Measurements from ENCODE around the gene GBE1.

The GBE1 gene

DNA sequence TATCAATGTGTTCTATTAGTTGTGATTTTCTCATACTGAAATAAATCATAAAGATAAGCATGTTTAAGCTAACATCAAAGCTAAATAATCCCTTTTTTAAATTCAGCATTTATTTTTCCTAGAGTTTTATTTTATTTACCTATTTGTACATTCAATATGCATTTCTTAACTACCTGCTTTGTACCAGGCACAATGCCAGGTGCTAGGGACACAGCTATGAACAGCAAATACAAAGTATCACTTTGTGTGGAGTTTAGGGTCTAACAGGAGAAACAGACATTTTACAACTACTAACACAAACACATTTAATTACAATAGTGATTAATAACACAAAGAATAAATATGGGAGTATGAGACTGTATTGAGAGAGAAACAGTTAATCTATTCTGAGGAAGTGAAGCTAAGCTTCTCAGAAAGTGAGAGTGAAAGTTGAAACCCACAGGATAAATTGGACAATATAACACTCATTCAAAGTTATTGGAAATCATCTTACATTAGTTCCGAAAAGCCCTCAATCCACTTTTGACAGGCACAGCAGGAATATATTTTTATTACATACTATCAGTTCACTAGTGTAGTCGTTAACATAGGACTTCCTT lies 159.6 kb downstream of the GBE1 start:
- DNase-seq, result no peak

DNA sequence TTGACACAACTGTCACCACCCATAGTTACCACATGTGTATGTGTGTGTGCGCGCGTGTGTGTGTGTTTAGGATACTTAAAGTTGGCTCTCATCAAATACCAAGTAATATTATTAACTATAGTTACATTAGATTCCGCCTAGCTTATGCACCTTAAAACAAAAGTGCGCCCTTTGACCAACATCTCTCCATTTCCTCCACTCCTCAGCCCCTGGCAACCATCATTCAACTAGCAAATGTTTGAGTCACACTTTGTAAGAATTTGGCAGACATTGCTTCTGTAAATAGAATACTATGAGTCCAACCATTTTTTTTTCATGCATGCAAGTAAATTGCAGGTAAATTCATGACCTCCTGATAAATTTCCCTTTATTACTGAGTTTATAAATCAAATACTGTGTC lies 169.3 kb downstream of the GBE1 start:
- DNase-seq, result peak; percentile 43

DNA sequence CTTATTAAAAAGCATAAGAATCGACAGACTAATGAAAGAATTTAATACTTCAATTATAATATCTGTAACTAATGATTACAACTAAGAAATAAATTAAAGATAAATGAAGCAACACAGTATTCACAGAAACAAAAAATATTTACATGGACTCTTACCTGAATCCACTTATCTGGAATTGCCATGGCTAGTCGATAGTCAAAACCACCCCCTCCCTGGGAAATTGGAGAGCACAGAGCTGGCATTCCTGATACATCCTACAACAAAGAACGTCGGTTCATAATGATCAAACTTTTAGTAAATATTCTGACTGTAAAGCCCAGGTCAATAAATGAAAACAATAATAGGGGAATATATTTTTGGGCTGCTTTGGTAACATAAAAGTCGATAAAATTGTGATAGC lies 175.5 kb downstream of the GBE1 start:
- no peak for DNase-seq

DNA sequence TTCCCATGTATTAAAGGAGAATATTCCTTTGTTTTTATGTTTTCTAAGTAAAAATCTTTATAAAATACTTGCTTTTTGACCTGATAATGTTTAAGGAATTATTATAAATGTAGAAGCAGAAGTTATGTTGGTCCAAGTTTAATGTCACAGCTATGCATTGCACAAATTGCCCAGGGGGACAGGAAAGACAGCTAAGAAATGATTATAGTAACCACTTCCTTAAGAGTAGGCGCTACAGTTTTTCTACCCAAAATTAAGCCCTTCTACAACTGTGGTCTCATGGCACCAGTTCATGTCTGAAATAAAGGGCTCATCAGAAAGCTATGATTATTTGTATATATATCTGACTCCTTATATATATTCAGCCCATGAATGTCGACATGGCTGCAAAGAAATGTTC lies 176.4 kb downstream of the GBE1 start:
- no peak for DNase-seq

DNA sequence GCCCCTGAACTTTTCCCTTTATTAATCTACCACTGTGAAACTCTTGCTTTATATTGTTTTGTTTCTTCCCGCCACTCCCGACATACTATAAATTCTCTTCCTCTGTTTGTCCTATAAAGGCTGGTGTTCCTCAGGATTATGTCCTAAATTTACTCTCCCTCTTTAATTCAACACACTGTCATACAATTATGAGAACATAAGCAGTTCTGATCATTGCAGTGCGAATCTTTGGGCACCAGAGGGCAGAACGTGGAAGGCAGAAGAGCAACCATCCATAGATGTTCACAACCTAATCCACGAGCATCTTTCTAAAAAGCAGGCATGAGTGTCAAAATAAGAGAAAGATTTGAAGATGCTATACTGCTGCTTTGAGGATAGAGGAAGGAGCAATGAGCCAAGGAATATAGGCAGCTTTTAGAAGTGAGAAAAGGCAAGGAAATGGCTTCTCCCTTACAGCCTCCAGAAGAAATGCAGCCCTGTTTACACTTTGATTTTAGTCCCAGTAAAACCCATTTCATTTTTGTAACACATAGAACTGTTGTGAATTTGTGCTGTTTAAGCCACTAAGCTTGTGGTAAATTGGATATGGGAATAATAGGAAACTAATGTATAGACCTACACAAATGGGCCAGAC lies 179.4 kb downstream of the GBE1 start:
- DNase-seq, result peak; percentile 28

DNA sequence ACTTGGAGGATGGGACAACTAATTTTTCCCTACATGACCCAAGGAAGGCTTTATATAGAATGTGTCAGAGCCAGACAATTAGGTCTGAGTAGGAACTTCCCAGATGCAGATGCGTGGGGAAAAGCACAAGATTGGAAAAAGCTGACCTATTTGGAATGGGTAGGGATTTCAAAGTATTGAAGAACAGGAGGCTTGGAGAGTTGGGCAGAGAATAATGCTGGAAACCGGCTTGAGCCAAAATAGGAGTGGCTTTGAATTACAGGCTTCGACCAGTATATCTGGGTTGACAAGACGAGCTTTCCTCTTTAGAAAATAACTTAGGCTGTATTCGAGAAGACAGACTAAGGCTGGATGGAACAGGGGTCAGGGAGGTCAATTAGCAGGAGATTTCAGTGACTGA lies 181.1 kb downstream of the GBE1 start:
- no peak for DNase-seq

DNA sequence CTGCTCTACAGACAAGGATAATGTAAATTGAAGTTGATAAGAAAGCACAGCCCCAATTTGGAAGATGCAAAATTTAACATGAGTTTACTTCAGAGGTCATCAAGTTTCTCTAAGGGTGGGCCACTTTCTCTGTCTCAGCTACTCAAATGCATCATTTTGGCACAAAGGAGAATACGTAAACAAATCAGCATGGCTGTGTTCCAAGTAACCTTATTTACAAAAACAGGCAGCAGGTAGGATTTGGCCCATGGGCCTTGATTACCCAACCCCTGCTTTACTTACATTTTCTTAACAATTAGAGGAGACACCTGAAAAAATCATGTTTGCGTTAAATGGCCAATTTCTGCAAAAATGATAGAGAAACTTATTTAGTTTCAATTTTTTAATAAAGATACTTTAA lies 181.7 kb downstream of the GBE1 start:
- no peak for DNase-seq

DNA sequence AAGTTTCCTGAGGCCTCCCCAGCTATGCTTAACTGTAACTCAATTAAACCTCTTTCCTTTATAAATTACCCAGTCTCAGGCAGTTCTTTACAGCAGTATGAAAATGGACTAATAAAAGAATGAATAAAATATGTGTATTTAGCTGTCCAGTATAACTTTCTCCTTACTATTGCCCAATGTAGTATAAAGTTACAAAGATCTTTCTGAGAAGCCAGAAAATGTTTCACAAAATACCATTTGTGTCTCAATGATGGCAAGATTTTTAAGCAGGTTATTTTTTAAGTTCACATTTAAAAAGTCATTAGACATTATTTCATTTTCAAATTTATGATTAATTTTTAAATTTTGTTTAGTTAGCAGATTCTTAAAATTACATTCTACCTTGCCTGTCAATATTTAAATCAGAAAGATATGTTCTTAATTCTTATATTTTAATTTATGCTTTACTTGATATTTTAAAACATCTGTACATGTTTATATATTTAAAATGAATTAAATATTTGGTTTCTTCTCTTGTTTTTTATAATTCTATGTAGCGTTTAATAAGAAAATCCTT lies 189.2 kb downstream of the GBE1 start:
- no peak for DNase-seq

DNA sequence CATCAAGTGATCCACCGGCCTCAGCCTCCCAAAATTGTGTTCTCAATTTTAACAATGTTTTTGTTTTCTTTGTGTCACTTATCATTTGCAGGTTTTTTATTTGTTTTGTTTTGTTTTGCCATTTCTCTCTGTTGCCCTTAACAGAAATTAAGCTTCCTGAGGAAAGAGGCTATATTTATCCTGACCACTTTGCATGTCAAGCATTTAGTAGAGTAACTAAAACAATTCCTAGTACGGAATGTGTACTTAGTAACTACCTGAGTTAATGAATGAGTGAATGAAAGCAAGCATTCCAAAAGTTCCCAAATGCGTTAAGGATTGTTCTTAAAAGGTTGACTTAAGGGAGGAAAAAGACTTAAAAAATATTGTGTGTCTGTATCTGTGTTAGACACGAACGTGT lies 193.1 kb downstream of the GBE1 start:
- no peak for DNase-seq

DNA sequence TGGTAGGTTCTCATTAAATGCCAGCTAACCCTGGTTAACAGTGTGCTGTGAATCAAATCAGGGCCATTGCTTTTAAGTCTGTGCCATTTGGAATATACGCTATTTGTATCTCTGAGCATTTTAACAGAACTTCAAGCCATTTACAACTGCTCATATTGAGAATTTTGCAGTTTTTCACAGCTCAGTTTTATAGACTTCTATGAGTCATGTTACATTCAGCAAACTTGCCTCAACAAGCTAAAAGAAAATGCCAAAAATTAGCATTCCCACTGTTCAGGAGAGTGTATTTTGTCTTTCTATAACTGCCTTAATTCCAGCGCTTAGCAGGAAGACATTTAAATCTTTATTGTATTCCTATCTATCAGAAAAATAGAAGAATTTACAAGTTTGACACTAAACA lies 196.4 kb downstream of the GBE1 start:
- no peak for DNase-seq

DNA sequence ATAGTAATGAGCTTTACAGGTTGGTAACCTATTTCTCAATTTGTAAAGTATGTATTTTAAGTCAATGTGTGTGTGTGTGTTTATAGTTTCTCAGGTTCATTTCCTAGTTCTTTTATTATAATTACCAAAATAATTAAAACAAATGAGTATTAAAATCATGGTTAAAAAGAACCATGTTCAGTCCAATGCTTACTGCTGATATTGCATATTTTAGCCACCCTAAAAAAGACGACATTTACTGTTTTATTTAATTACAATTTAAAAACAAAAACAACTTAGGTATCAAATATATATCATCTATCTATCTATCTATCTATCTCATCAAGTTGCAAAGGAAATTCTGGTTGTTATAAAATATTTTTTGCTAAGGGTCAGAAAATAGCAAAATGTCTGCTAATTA lies 203.3 kb downstream of the GBE1 start:
- DNase-seq, result no peak

DNA sequence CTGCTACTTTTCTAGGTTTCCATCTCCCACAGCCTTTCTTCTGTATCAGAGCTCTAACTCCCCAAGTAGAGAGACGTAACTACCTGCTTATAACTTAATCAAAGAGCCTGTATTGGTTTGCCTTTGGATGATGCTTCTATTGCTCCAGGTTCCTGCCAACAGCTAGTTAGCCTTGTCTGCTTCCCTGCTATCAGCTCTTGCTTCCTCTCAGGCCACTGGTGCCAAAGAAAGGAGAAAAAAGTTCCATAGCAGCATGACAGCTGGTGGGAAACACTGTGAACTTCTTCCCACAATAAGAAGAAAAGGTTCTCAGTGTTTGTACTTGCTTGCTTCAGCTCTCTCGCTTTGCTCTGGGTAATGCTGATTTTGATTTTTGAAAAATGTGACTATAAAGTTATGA lies 206.6 kb downstream of the GBE1 start:
- DNase-seq, result no peak

DNA sequence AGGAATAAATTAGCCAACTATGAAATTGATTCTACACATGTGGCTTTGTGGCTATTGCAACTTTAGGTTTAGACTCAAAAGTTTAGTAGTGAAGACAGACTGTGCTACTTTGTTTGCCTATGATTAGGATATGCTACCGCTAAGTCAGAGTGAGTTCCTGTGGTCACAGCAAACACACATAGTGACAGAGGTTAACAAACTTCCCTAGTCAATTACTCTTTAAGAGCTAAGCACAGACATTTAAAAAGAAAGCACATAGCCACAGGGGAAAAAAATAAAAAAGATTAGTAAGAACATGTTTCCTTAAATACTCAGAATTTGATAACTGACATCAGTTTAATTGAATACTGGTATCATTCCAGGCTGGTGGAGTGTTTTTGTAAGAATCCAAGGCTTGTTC lies 207.1 kb downstream of the GBE1 start:
- DNase-seq, result no peak

DNA sequence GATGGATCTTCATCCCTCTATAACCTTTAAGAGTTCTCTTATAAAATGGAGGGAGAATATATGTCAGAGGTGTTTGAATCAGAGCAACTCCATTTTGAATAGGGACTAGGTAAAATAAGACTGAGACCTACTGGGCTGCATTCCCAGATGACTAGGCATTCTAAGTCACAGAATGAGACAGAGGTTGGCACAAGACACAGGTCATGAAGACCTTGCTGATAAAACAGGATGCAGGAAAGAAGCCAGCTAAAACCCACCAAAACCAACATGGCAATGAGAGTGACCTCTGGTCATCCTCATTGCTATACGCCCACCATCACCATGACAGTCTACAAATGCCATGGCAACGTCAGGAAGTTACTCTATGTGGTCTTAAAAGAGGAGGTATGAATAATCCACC lies 211.0 kb downstream of the GBE1 start:
- no peak for DNase-seq

DNA sequence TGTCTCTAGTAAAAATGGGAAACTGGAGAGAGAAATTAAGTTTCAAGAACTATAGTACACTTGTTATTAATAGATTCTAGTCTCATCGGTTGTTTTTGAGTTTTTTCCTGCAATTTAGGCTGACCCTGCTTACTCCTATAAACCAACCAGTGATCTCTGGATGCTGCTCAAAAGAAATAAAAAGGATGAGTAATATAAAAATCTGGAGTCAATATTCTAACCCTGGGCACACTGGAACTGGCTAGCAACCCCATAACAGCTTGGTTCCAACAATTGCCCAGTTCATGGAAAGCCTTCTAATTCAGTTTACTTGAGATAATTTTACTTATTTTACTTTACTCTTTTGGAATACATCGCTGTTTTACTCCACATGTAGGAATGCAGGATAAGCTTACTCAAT lies 211.6 kb downstream of the GBE1 start:
- DNase-seq, result no peak

DNA sequence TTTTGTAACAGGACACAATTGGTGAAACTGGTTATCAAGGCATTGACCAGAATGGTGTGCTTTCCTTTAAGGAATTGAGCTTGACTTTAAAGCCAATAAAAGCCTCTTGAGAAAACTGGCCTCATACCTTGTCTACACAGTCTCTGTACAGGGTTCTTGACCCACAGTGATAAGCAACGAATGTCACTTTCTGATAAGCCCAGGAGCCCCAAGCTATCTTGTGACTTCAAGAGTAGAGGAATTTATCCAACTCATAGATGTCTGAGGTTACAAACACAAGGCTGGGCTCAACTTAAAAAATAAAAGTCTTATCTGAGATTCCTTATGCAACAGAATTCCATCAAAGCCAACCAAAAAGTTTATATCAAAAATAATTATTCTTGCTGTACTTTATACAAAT lies 212.1 kb downstream of the GBE1 start:
- DNase-seq, result no peak

DNA sequence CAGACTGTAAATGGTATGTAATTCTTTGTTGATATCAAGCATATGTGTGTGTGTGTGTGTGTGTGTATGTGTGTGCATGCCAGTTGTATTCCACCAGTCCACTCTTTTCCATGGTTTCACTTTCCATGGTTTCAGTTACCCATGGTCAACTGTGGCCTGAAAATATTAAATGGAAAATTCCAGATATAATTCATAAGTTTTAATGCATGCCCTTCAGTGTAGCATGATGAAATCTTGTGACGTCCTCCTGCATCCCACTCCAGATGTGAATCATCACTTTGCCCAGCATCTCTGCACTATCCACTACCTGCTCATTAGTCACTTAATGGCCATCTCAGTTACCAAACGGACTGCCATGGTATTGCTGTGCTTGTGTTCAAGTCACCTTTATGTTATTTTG lies 215.9 kb downstream of the GBE1 start:
- peak; percentile 46 for DNase-seq

DNA sequence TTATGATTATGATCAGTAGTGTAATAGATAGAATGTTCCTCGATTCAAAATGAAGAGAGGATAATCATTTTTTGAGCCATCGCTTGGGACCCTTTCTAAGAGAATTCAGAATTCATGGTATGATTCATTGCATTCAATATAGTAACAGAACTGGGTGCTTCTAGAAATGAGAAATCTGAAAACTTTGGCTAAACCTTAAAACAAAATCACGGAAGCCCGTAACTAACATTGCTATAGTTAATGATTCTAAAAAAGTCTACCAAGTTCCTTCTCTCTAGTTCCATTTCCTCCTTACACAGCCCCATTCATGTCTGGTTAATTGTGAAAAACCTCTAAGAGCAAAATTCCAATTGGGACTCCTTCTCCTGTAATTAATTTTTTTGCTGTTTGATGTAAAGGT lies 217.1 kb downstream of the GBE1 start:
- no peak for DNase-seq

DNA sequence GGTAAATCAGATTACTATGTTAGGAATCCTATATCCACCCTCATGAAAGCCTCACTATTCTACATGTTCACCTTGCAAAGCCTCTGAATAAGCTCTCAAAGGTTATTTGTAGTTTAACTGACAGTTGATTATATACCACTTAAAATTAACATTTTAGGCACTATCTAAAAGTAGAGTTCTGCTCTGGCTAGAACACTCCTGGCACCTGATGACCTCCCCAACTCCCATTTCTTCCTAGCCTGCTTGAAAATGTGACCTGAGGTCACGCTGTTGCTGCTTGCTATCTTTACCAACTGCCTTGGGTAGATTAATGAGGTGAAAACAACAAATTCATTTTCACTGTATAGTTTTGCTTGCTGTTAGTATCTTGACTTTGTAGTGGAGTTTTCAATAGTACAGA lies 220.7 kb downstream of the GBE1 start:
- no peak for DNase-seq

DNA sequence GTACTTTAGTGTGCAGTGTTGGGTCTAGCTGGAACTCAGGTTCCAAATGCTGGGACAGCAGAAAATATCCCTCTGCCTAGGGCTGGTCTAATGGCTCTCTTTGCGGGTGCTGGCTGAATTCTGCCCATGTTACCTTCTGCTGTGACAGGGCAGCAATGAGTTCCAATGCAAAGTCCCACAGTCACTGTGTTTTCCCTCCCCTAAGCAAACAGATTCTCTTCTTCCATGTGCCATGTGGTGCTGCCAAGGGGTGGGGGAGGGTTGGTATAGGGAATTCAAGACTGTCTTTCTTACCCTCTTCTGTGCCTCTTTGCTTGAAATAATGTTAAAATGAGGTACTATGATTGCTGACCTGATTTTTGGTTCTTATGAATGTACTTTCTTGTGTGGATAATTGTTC lies 229.6 kb downstream of the GBE1 start:
- DNase-seq, result no peak

DNA sequence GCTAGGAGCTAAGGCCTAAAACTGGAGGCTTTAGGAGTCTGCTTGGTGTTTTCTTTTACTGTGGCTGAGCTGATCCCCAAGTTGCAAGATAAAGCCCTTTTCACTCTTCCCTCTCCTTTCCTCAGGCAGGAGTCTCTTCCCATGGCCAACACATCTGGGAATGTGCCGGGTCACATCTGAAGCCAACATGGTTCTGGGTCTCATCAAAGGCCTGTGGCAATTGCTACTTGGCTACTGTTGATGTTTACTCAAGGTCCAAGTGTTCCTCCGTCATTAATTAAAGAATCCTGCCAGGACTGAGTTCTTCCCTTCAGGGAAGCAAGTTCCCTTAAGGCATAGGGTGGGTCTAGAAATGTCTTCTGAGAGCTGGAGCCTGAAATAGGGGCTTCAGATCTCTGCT lies 230.2 kb downstream of the GBE1 start:
- no peak for DNase-seq

DNA sequence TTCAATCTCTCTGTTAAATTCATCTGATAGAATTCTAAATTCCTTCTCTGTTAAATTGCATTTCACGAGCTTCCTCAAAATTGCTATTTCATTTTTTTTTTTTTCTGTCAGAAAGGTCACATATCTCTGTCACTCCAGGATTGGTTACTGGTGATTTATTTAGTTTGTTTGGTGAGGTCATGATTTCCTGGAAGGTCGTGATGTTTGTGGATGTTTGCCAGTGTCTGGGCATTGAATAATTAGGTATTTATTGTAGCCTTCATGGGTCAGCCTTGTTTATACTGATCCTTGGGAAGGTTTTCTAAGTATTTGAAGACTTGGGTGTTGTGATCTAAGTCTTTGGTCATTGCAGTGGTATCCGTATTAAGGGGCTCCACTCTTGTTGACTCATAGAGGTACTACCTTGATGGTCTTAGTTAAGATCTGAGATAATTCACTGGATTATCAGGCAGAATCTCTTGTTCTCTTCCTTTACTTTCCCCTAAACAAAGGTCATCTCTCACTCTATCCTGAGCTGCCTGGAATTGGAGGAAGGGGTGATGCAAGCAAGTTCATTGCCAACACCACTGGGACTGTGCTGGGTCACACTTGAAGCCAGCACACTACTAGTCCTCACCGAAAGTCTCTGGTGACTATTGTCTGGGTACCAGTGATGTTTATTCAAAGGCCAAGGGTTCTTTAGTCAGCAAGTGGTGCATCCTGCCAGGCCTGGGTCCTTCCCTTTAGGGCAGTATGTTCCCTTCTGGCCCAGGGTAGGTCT lies 231.1 kb downstream of the GBE1 start:
- DNase-seq, result no peak

DNA sequence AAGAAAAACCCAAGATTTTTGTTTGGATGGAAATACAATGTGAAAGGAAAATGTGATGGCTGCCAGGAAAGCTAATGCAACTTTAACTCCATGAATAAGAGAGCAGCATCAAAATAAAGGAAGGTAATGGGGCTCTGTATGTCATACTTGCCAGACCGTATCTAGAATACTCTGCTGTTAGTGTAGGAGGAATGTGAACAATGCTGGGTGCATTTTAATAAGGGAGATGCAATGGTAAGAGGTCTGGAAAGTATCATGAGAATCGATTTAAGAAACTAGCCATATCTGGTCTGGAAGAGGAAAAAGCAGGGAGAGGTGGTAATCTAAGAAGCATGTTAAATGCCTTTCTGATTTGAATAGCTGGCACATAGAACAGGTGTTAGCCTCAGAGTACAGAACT lies 239.6 kb downstream of the GBE1 start:
- DNase-seq, result no peak

DNA sequence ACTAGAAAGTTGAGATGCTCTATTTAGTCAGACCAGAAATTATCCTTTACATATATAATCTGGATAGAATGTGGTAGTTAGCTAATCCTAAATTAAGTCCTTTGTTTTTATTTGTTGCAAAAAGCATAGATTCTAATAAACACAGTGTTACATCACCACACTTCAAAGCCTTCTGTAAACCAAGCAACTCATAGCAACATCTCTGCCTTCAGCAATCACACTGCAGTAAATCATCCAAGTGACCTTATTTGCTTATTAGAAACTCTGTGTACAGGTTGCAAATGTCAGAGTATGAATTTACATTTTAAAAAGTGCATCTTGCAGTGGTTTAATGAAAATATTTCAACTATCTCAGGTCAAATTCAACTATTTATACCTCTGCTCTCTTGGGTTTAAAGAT lies 242.5 kb downstream of the GBE1 start:
- no peak for DNase-seq
